Natural killer cell treated with Interleukin-12 subunit alpha and Interleukin-12 subunit beta and Interleukin-15 and Interleukin-18, amount 100 ng/mL, for 72 hours (primary cell): ENCODE measurements around the gene TESMIN. TPM values are rescaled to one million over a fixed set of nuclear protein-coding genes. Genes with fewer than 3 reads are reported as not detected.

Experiments
- ATAC-seq, 2 donors: fragments of 150-1000 bp; cut with Tn5 transposase in 1 of 2; sonication (Bioruptor Pico), chemical (Tn5 transposase) in 1 of 2; 2 replicates each; pipeline ENCODE4 v1.10.0; 2021
- DNase-seq: peaks from one replicate; pipeline ENCODE4 v3.0.0; 2022; ENCODE audit warnings: low spot score
- H3K27ac Mint-ChIP-seq, 2 donors: 1 replicate in 1 of 2; 2 replicates in 1 of 2; pipeline ENCODE4 v1.8.0; 2022; ENCODE audit warnings: mixed read lengths in 2 of 2, mild to moderate bottlenecking in 1 of 2, moderate library complexity in 1 of 2
- H3K27me3 Mint-ChIP-seq, 2 donors: 1 replicate in 1 of 2; 2 replicates in 1 of 2; pipeline ENCODE4 v1.8.0; 2022; ENCODE audit warnings: mixed read lengths in 2 of 2
- H3K36me3 Mint-ChIP-seq: one replicate; pipeline ENCODE4 v1.8.0; 2022; ENCODE audit warnings: mixed read lengths
- H3K4me1 Mint-ChIP-seq, 2 donors: 1 replicate in 1 of 2; 2 replicates in 1 of 2; pipeline ENCODE4 v1.8.0; 2022; ENCODE audit warnings: low read depth in 2 of 2, mixed read lengths in 2 of 2, mild to moderate bottlenecking in 1 of 2
- H3K4me3 Mint-ChIP-seq: one replicate; pipeline ENCODE4 v1.8.0; 2022; ENCODE audit warnings: mixed read lengths
- H3K9me3 Mint-ChIP-seq: 2 replicates; pipeline ENCODE4 v1.8.0; 2022; ENCODE audit warnings: mixed read lengths
- total RNA-seq, 2 donors: library from RNA; stranded (reverse); gene quantifications; one replicate each; pipeline ENCODE4 v1.2.3, GENCODE V29; 2022

Gene TESMIN
- total RNA-seq, 2 donors from 2014 or later = 0.98 to 4.9 TPM

GRCh38 chr11:68773521-68774193 lies 22.3 kb upstream of the TESMIN start:
- H3K9me3 Mint-ChIP-seq = no peaks in the 10 kb centered on the region
- no peak overlapping the region for H3K4me3 Mint-ChIP-seq
- no peak overlapping the region for H3K27ac Mint-ChIP-seq
- no peaks in the 10 kb centered on the region for H3K27me3 Mint-ChIP-seq
- DNase-seq (no peak), ATAC-seq (no peak)
- peaks cover 11% of the 10 kb centered on the region for H3K36me3 Mint-ChIP-seq
- H3K4me1 Mint-ChIP-seq = no peaks in the 10 kb centered on the region

DNA sequence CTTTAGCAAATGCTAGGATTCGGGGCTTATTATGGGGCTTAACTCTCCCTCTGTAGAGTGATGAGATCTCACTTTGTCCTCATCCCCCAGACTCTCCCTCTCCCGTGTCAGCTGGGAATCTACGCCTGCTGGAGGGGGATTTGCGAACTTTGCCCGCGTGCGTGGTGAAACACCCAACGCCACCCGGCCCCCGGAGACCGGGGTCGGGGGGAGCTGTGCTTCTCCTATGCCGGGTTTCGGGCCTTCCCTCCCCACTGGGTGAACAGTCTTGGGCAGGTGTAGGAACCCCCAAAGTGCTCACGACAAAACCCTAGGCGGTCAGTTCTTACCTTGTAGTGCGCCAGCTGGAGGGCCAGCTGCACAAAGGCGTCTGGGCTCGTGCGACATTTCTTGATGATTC lies 21.6 kb upstream of the TESMIN start:
- no peak overlapping the region for H3K4me3 Mint-ChIP-seq
- no peaks in the 10 kb centered on the region for H3K9me3 Mint-ChIP-seq
- no peak for ATAC-seq
- no peak for DNase-seq
- H3K27me3 Mint-ChIP-seq = no peaks in the 10 kb centered on the region
- H3K36me3 Mint-ChIP-seq = peaks cover 8% of the 10 kb centered on the region
- no peaks in the 10 kb centered on the region for H3K4me1 Mint-ChIP-seq
- H3K27ac Mint-ChIP-seq = no peak overlapping the region

DNA sequence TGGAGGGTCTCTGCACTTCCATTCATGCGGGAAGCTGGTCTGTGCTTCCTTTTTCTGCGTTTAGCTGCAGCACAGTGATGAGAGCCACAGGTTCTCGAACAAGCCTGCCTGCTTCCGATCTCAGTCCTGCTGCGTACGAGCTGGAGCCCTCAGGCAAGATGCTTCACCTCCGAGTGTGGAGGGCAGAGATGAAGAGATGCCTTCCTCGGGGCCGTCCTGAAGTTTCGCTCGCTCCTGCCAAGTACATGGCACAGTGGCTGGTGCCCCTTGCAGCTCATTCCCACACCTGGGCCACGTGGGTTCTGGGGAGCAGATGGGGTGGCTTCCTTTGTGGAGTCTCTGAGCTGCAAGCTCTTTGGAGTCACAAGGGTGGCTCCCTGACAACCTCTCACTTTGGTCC lies 19.5 kb upstream of the TESMIN start:
- Mint-ChIP-seq H3K9me3 (no peaks in the 10 kb centered on the region), H3K27ac (no peak overlapping the region), H3K4me1 (no peaks in the 10 kb centered on the region), H3K36me3 (peaks cover 6% of the 10 kb centered on the region), H3K27me3 (no peaks in the 10 kb centered on the region), H3K4me3 (no peak overlapping the region)
- no peak for ATAC-seq
- DNase-seq = no peak

- Mint-ChIP-seq H3K27ac (no peak overlapping the region), H3K36me3 (peaks cover 6% of the 10 kb centered on the region), H3K4me1 (peaks cover 0 to 3% of the 10 kb centered on the region in 2 donors), H3K9me3 (no peaks in the 10 kb centered on the region), H3K4me3 (no peak overlapping the region), H3K27me3 (no peaks in the 10 kb centered on the region)
- DNase-seq (no peak), ATAC-seq (no peak)
Observed at GRCh38 chr11:68767672-68768071, 16.4 kb upstream of the TESMIN start.

DNA sequence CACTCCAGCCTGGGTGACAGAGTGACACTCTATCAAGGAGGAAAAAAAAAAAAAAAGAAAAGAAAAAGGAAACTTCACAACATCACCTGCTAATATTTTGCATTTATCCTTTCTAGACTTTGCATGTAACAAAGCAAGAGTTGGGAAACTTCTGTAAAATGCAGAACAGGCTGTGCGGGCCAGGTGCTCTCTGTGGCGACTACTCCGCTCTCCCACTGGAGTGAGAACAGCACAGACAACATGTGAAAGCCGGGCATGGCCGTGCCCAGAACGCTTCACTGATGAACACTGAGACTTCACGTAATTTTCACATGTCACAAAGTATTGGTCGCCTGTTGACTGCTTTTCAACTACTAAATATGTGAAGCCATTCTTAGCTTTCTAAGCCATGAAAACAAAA lies 15.5 kb upstream of the TESMIN start:
- ATAC-seq = no peak
- Mint-ChIP-seq H3K4me1 (peaks cover 0 to 6% of the 10 kb centered on the region in 2 donors), H3K27ac (no peak overlapping the region), H3K9me3 (no peaks in the 10 kb centered on the region), H3K27me3 (no peaks in the 10 kb centered on the region), H3K36me3 (peaks cover 6% of the 10 kb centered on the region), H3K4me3 (no peak overlapping the region)
- DNase-seq = no peak

DNA sequence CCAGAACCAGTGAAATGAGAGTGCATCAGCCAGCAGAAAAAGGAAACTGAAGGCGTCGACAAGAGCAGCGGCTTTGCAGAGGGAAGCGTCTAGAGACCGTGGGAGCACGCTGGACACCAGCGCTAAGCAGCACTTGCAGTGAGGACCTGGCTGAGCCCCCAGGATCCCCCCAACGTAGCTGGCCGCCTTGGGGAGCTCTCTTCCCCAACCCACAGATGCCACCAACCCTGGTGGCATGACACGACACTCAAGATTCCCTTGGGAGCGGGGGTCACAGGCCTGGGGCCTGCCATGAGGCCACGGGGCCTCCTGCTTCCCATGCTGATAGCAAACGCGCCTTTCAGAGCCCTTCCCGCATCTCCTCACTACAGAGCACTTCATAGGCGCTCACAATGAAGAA lies 13.4 kb upstream of the TESMIN start:
- peaks cover 4% of the 10 kb centered on the region for H3K36me3 Mint-ChIP-seq

GRCh38 chr11:68763926-68764657 lies 12.8 kb upstream of the TESMIN start:
- H3K36me3 Mint-ChIP-seq = peaks cover 4% of the 10 kb centered on the region
- H3K27me3 Mint-ChIP-seq = no peaks in the 10 kb centered on the region
- peak overlapping the region in 1 of 2 donors; percentile 43 for H3K27ac Mint-ChIP-seq
- H3K4me1 Mint-ChIP-seq = peaks cover 0 to 6% of the 10 kb centered on the region in 2 donors
- ATAC-seq (peak; percentile 28 to 31), DNase-seq (no peak)
- no peaks in the 10 kb centered on the region for H3K9me3 Mint-ChIP-seq
- H3K4me3 Mint-ChIP-seq = no peak overlapping the region

More for the DNA sequence above, 13.4 kb upstream of the TESMIN start:
- H3K4me3 Mint-ChIP-seq = no peak overlapping the region
- no peak overlapping the region for H3K27ac Mint-ChIP-seq
- no peaks in the 10 kb centered on the region for H3K27me3 Mint-ChIP-seq
- H3K4me1 Mint-ChIP-seq = peaks cover 0 to 6% of the 10 kb centered on the region in 2 donors
- DNase-seq (no peak), ATAC-seq (no peak)
- H3K9me3 Mint-ChIP-seq = no peaks in the 10 kb centered on the region

GRCh38 chr11:68763181-68763721 lies 11.9 kb upstream of the TESMIN start:
- no peaks in the 10 kb centered on the region for H3K9me3 Mint-ChIP-seq

DNA sequence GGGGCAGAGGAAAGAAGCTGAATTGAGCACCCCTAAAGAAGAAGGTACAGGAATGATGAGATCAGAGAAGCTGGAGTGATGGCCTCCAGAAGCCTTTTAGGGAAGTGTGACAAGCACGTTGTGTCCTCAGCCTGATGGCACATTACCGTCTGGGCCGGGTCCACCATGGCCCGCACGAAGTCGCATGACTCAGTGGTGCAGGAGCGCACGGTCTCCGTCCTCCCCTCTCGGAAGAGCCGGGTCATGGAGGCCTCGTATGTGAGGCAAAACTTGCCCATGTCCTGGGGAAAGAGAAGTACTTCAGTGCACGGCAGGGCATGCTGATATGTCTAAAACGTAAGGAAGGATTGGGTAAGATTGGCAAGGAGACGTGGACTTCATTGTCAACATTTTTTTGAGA lies 11.2 kb upstream of the TESMIN start:
- Mint-ChIP-seq H3K4me3 (no peak overlapping the region), H3K4me1 (peaks cover 0 to 6% of the 10 kb centered on the region in 2 donors), H3K9me3 (no peaks in the 10 kb centered on the region), H3K27me3 (no peaks in the 10 kb centered on the region), H3K36me3 (peaks cover 4% of the 10 kb centered on the region), H3K27ac (no peak overlapping the region)
- DNase-seq (no peak), ATAC-seq (no peak)

More at GRCh38 chr11:68763181-68763721, 11.9 kb upstream of the TESMIN start:
- no peaks in the 10 kb centered on the region for H3K27me3 Mint-ChIP-seq
- DNase-seq = no peak
- no peak for ATAC-seq
- H3K4me3 Mint-ChIP-seq = no peak overlapping the region
- H3K36me3 Mint-ChIP-seq = peaks cover 4% of the 10 kb centered on the region
- H3K4me1 Mint-ChIP-seq = peaks cover 0 to 6% of the 10 kb centered on the region in 2 donors
- peak overlapping the region in 1 of 2 donors; percentile 43 for H3K27ac Mint-ChIP-seq

DNA sequence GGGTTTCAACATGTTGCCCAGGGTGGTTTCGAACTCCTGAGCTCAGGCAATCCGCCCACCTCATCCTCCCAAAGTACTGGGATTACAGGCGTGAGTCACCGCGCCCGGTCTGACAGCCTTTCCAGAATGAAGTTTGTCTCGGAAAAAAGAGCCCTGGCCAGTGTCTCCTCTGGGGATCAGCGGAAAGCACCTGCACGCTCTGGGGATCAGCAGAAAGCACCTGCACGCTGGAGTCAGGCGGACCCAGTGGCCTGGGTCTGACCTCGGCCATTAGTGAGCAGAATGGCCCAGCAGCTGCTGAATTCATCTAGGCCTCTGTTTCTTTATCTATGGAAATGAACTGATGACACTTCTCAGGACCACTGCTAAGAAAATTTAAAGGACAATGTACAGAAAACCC lies 10.5 kb upstream of the TESMIN start:
- H3K36me3 Mint-ChIP-seq = peaks cover 4% of the 10 kb centered on the region
- peaks cover 0 to 6% of the 10 kb centered on the region in 2 donors for H3K4me1 Mint-ChIP-seq
- H3K9me3 Mint-ChIP-seq = no peaks in the 10 kb centered on the region
- no peak overlapping the region for H3K4me3 Mint-ChIP-seq
- H3K27ac Mint-ChIP-seq = no peak overlapping the region
- no peak for DNase-seq
- no peaks in the 10 kb centered on the region for H3K27me3 Mint-ChIP-seq
- ATAC-seq = no peak

- no peak for DNase-seq
- no peak overlapping the region for H3K27ac Mint-ChIP-seq
- no peaks in the 10 kb centered on the region for H3K27me3 Mint-ChIP-seq
- H3K4me3 Mint-ChIP-seq = no peak overlapping the region
- no peaks in the 10 kb centered on the region for H3K9me3 Mint-ChIP-seq
- peaks cover 0 to 3% of the 10 kb centered on the region in 2 donors for H3K4me1 Mint-ChIP-seq
- ATAC-seq = no peak
- peaks cover 4% of the 10 kb centered on the region for H3K36me3 Mint-ChIP-seq
Observed at GRCh38 chr11:68759991-68760390, 8.7 kb upstream of the TESMIN start.

GRCh38 chr11:68757711-68758110 lies 6.4 kb upstream of the TESMIN start:
- Mint-ChIP-seq H3K9me3 (no peaks in the 10 kb centered on the region), H3K4me3 (no peak overlapping the region), H3K4me1 (peaks cover 0 to 8% of the 10 kb centered on the region in 2 donors), H3K27me3 (no peaks in the 10 kb centered on the region), H3K27ac (no peak overlapping the region), H3K36me3 (peaks cover 4% of the 10 kb centered on the region)
- no peak for ATAC-seq
- DNase-seq = no peak

DNA sequence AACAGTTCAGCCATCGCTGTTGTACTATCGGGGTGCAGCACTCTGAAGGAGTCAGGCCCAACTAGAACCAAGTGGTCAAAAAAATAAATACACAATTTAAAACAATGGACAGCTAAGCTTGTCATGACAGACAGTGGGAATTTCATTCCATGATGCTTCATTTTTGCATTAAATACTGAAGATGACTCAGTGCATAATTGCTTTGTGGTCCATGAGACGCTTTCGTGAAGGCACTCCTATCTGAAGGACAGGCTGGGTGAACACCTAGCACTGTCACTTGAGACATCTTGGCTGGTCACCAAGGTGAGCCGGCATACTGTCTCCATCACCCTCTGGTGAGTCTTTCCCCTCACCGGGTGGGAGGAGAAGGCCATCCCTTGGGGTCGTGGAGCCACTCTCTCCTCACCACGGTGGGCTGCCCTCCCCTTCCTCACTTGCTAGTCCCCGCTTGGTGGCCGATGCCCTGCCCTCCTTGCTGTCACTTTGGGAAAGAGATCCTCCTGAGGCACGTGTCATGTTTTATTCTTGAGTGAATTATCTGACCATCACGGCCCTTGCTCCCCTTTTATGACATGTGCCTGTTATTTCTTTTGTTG lies 4.9 kb upstream of the TESMIN start:
- H3K4me1 Mint-ChIP-seq = peaks cover 0 to 10% of the 10 kb centered on the region in 2 donors
- no peak for ATAC-seq
- DNase-seq = no peak
- no peaks in the 10 kb centered on the region for H3K27me3 Mint-ChIP-seq
- H3K9me3 Mint-ChIP-seq = no peaks in the 10 kb centered on the region
- no peak overlapping the region for H3K27ac Mint-ChIP-seq
- H3K4me3 Mint-ChIP-seq = no peak overlapping the region
- H3K36me3 Mint-ChIP-seq = peaks cover 2% of the 10 kb centered on the region

DNA sequence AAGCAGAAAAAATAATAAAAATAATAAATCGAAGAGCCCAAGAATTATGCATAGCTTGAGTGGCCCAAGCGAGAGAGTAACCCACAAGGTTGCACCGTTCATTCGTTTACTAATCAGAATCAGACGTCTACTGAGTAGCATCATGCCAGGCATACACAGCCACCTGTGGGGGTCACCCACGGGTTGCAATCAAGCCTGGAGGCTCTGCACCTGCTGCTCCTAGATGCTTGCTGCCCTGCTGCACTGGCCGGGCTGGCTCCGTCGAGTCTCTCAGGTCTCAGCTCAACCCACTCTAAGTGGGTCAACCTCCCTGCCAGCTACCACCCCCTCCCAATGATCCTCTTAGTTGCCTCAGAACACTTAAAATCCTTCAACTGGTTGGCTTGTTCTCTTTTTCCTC lies 2.0 kb upstream of the TESMIN start:
- Mint-ChIP-seq H3K27me3 (no peaks in the 10 kb centered on the region), H3K9me3 (no peaks in the 10 kb centered on the region), H3K27ac (no peak overlapping the region), H3K36me3 (no peaks in the 10 kb centered on the region), H3K4me1 (peaks cover 0 to 14% of the 10 kb centered on the region in 2 donors), H3K4me3 (no peak overlapping the region)
- ATAC-seq (no peak), DNase-seq (no peak)
